Kidney (tissue), 14 donors: ENCODE results near the gene QPRT. TPM values are rescaled to one million over a fixed set of nuclear protein-coding genes. Genes with fewer than 3 reads are reported as not detected.
"Not testable (repeated sequence)": the region's sequence is repeated elsewhere in the genome, so short reads cannot be mapped to it uniquely, and the experiment has no call there.

Experiments used
- DNase-seq, 5 donors: peaks; one replicate each; pipeline ENCODE4 v3.0.0-alpha.2; 2013 to 2020
- FAIRE-seq: peaks from 2 replicates; lab custom pipeline; 2012; peaks lifted over from hg19 to GRCh38; lab: Jason Lieb, UNC
- H3K27ac ChIP-seq, 2 donors: one replicate each; pipeline ENCODE4 v1.7.0; 2013; ENCODE audit warnings: low read depth in 2 of 2, low read length in 2 of 2, inconsistent platforms in 1 of 2
- H3K27me3 ChIP-seq: one replicate; pipeline ENCODE4 v1.7.1; 2013; ENCODE audit warnings: low read length, inconsistent platforms; ENCODE audit not compliant: control insufficient read depth, insufficient read depth
- H3K36me3 ChIP-seq, 3 donors: one replicate each; pipeline versions ENCODE4 v1.7.0 to v1.7.1; 2013; ENCODE audit warnings: low read length in 3 of 3, control low read depth in 1 of 3, inconsistent platforms in 1 of 3; ENCODE audit not compliant: insufficient read depth in 3 of 3, control insufficient read depth in 2 of 3
- H3K4me1 ChIP-seq, 3 donors: one replicate each; pipeline versions ENCODE4 v1.7.0 to v1.7.1; 2013; ENCODE audit warnings: low read length in 3 of 3, inconsistent platforms in 1 of 3, low read depth in 1 of 3; ENCODE audit not compliant: control insufficient read depth in 2 of 3, insufficient read depth in 2 of 3
- H3K4me3 ChIP-seq, 3 donors: one replicate each; pipeline versions ENCODE4 v1.7.0 to v1.8.1; 2013; ENCODE audit warnings: low read length in 3 of 3, control low read depth in 1 of 3, inconsistent platforms in 1 of 3
- H3K9ac ChIP-seq, 3 donors: one replicate each; pipeline versions ENCODE4 v1.7.0 to v1.7.1; 2013; ENCODE audit warnings: low read length in 3 of 3, control low read depth in 1 of 3, inconsistent platforms in 1 of 3
- H3K9me3 ChIP-seq, 3 donors: one replicate each; pipeline versions ENCODE4 v1.7.0 to v1.7.1; 2013; ENCODE audit warnings: low read length in 3 of 3, control low read depth in 1 of 3, inconsistent platforms in 1 of 3; ENCODE audit not compliant: control insufficient read depth in 2 of 3, insufficient read depth in 1 of 3
- CTCF ChIP-seq: IDR thresholded peaks from 3 replicates; pipeline ENCODE4 v1.5.1; 2012; ENCODE audit warnings: mild to moderate bottlenecking, moderate library complexity, borderline replicate concordance; ENCODE audit not compliant: insufficient read depth; ENCODE audit errors: extremely low read depth
- intact Hi-C: fragments of 100-400 bp; cut with DNase I; formaldehyde crosslinking; loops from one replicate; pipeline ENCODE4 v1.11.1; 2022
- polyA plus RNA-seq: library from polyadenylated mRNA; stranded (reverse); fragments of 350-450 nt; fragmentation: Illumina TruSeq; extraction: RNeasy Lipid Tissue Mini Kit (QIAGEN cat#74804); gene quantifications from one replicate; pipeline ENCODE4 v1.2.3, GENCODE V29; 2014; ENCODE audit warnings: low read depth, low replicate concordance; ENCODE audit not compliant: insufficient read depth
- total RNA-seq: library from RNA; stranded (reverse); fragmentation: NEBNext Ultra II Directional; extraction: Animal tissue kit (Norgen Biotek cat#: 25700); gene quantifications from one replicate; pipeline ENCODE4 v1.2.1, GENCODE V29; 2021
- donor health status: control.
- donor health status: control.
- donor health status: control.
- donor health status: control.
- donor health status: control.
- donor health status: DM: yes; HTN: yes; CAD: no.
- donor health status: Normal renal cell carcinoma (clear cell type).

The QPRT gene
- total and polyA plus RNA-seq, 2 donors from 2014 or later = 13.9 to 168 TPM

GRCh38 chr16:29708917-29709600 is 30.1 kb downstream of the QPRT start:
- DNase-seq (peak in 1 of 5 donors; percentile 12), FAIRE-seq (no peak)
- no peaks in the 10 kb centered on the region for H3K36me3 ChIP-seq
- intact Hi-C loops = no loop called here
- peaks cover 0 to 11% (median 0%) of the 10 kb centered on the region in 3 donors for H3K4me1 ChIP-seq
- H3K27me3 ChIP-seq = no peaks in the 10 kb centered on the region
- no peak overlapping the region for H3K4me3 ChIP-seq
- no peaks in the 10 kb centered on the region for H3K9me3 ChIP-seq
- H3K27ac ChIP-seq = no peak overlapping the region
- no peak for TF ChIP-seq CTCF
- no peak overlapping the region for H3K9ac ChIP-seq

- H3K27ac ChIP-seq, H3K27me3 ChIP-seq, H3K9me3 ChIP-seq, intact Hi-C loops, H3K4me3 ChIP-seq, H3K9ac ChIP-seq, FAIRE-seq, H3K36me3 ChIP-seq: not testable (repeated sequence)
- peaks cover 0 to 11% (median 0%) of the 10 kb centered on the region in 3 donors for H3K4me1 ChIP-seq
- peak in 1 of 5 donors; percentile 34 for DNase-seq
Measured at GRCh38 chr16:29709657-29710056, 30.7 kb downstream of the QPRT start.

- Histone ChIP-seq H3K36me3 (no peaks in the 10 kb centered on the region), H3K4me1 (peaks cover 0 to 11% (median 0%) of the 10 kb centered on the region in 3 donors), H3K27ac (no peak overlapping the region), H3K9me3 (no peaks in the 10 kb centered on the region), H3K9ac (no peak overlapping the region), H3K27me3 (no peaks in the 10 kb centered on the region), H3K4me3 (peak overlapping the region in 1 of 3 donors; percentile 28)
- FAIRE-seq (no peak), DNase-seq (peak in 3 of 5 donors; percentile 14 to 86 (median 79))
- intact Hi-C loops = no loop called here
- TF ChIP-seq CTCF = peak; percentile 52
Measured at GRCh38 chr16:29710227-29711219, 31.5 kb downstream of the QPRT start.

GRCh38 chr16:29712809-29713208 is 33.8 kb downstream of the QPRT start:
- intact Hi-C loops = no loop called here
- DNase-seq = no peak

More at GRCh38 chr16:29712809-29713208, 33.8 kb downstream of the QPRT start:
- H3K27me3 ChIP-seq = no peaks in the 10 kb centered on the region
- no peak overlapping the region for H3K27ac ChIP-seq
- no peak for TF ChIP-seq CTCF
- no peak for FAIRE-seq
- no peak overlapping the region for H3K4me3 ChIP-seq
- H3K9ac ChIP-seq = no peak overlapping the region
- H3K9me3 ChIP-seq = no peaks in the 10 kb centered on the region
- H3K4me1 ChIP-seq = peaks cover 0 to 8% (median 0%) of the 10 kb centered on the region in 3 donors
- no peaks in the 10 kb centered on the region for H3K36me3 ChIP-seq
